Loucy (cell line): ENCODE results near the gene TNNT3.

Source experiments
- EZH2phosphoT487 ChIP-seq: fragments of 200-600 bp; IDR thresholded peaks from 2 replicates; pipeline ENCODE4 v1.6.1; 2018; ENCODE audit warnings: antibody characterized with exemption, mild to moderate bottlenecking, moderate library complexity, borderline replicate concordance
- TF ChIP-seq, protein P1 (sequence below): fragments of 200-600 bp; sonication (generic); conservative IDR thresholded peaks from 2 replicates; pipeline ENCODE4 v1.5.1; 2014; ENCODE audit warnings: mild to moderate bottlenecking, antibody characterized with exemption, low read length

DNA sequence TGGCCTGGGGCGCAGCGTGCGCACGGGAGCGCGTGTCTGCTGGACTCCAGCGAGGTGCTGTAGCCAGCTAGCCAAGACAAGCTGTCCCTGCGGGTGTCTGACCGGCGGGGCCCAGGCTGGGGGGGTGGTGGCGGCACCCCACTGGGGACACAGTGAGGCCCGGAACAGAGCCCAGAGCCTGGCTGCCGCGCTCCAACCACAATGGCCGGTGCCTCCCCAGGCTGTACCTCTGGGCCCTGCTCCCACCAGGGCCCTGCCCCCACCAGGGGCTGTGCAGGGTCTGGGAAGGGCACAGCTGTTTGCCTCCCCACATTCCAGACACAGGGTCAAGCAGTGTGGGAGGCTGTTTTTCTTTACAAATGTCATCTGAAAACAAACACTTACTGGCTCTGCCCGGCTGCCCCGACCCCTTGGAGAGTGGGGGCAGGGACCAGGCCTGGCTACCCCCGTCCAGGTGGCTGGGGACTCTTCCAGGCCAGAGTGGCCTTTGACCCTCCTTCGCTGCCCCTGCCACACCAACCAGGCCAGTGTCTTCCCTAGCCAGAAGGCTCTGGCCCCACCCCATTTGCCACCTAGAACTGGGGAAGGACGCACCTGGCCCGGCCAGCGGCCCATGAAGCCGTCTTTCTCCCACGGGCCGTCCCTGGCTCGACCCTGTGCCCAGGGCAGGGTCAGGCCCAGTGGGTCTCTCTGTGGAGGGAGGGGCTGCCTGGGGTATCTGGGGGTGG, 63.5 kb downstream of the TNNT3 start:
- no peak for TF ChIP-seq EZH2phosphoT487
- TF ChIP-seq, protein P1, sequence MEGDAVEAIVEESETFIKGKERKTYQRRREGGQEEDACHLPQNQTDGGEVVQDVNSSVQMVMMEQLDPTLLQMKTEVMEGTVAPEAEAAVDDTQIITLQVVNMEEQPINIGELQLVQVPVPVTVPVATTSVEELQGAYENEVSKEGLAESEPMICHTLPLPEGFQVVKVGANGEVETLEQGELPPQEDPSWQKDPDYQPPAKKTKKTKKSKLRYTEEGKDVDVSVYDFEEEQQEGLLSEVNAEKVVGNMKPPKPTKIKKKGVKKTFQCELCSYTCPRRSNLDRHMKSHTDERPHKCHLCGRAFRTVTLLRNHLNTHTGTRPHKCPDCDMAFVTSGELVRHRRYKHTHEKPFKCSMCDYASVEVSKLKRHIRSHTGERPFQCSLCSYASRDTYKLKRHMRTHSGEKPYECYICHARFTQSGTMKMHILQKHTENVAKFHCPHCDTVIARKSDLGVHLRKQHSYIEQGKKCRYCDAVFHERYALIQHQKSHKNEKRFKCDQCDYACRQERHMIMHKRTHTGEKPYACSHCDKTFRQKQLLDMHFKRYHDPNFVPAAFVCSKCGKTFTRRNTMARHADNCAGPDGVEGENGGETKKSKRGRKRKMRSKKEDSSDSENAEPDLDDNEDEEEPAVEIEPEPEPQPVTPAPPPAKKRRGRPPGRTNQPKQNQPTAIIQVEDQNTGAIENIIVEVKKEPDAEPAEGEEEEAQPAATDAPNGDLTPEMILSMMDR: no peak
